RKO (cell line): ENCODE results near the gene UXS1.

Experiments
- DNase-seq: peaks from one replicate; pipeline ENCODE4 v3.0.0-alpha.2; 2016; ENCODE audit warnings: low spot score

Gene UXS1

DNA sequence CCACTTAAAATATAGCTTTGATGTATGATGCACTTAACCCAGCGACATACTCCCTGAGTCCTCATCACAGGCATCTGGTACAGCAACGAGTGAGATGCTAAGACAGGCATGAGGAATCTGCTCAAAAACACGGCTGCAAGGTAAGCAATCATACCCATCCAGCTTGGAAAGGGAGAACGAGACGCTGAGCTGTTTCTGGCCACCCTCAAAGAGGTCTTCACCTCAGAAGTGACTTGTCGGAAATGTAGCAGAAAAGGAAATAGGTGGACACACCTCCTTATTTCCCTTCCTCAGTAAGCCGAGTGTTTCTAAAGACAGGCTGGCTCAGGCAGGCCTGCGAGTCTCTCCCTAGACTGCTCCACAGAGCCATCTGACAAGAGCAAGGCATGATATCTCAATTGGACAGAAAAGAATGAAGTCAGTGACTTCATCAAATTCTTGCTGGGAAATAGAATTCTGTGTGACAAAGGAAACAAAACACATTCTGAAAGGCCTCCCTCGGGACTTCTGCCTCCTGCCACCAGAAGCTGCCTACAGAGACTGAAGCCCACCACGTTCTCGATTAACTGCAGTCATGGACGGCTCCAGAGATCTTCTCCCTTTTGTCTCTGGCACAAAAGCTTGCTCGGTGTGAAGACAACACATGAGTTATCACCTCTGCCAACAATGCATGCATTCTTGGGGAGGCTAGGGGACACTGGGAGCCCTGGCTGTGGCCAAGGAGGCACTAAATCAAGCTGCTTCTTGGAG, 84.3 kb downstream of the UXS1 start:
- no peak for DNase-seq

DNA sequence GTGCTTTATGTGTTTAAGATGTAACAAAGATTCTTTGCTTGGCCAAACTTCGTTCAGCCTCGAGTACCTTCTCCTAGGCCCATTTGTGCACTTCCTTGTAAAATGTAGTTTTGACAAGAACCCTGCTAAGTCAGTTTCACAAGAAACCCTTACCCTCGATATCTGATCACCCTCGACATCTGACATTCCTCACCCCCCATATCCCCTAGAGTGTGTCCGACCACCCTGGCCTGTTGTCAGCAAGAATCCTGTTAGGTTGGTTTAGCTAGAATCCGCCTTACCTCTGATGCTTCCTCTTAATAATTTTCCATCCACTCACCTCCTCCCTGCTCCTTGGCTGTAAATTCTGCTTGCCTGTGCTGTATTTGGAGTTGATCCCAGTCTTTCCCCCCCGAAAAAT, 85.3 kb downstream of the UXS1 start:
- DNase-seq = no peak

DNA sequence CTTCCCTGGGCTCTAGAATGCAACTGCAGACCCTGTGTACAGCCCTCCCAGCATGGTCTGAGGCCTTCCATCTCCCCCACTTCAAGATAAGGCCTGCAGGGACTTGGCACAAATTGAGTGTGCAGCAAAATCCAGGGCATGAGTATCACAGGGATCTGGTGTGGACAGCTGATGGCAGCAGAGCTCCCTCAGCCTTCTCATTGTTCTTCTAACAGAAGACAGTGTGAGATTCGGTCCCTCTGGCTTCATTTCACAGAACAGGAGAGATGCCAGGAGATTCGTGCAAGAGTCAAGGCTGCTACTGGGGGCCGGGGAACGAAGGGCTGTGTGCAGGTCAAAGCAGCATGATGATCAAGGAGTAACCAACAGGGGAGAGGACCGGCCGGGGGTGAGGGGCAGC, 85.8 kb downstream of the UXS1 start:
- no peak for DNase-seq

DNA sequence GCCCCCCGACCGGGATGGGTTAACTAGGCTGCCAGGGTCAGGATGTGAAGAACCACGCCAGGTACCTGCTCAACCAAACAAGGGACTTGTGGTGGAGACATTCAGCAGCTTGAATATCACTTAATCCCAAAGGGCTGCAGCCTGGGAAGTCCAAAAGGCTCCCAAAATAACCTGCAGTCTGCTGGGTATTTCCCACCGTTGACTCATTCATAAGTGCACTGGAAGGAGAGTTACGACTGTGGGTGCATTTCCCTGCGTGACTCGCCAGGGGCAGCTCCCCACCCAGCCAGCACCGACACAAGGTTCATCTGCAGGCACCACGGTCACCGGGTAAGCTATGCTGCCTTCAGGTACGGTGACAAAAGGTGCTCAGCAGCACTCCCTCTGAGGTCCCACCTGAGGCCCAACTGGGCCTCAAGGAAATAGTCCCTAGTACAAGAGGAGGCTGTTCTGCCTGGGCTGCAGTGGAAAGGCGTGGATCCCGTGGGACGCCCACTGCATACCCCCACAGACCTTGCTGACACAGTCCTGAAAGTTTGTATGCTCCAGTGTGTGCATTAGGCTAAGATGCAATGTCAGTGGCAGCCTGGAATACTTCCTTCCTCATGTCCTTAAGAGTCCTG, 86.5 kb downstream of the UXS1 start:
- DNase-seq = no peak

DNA sequence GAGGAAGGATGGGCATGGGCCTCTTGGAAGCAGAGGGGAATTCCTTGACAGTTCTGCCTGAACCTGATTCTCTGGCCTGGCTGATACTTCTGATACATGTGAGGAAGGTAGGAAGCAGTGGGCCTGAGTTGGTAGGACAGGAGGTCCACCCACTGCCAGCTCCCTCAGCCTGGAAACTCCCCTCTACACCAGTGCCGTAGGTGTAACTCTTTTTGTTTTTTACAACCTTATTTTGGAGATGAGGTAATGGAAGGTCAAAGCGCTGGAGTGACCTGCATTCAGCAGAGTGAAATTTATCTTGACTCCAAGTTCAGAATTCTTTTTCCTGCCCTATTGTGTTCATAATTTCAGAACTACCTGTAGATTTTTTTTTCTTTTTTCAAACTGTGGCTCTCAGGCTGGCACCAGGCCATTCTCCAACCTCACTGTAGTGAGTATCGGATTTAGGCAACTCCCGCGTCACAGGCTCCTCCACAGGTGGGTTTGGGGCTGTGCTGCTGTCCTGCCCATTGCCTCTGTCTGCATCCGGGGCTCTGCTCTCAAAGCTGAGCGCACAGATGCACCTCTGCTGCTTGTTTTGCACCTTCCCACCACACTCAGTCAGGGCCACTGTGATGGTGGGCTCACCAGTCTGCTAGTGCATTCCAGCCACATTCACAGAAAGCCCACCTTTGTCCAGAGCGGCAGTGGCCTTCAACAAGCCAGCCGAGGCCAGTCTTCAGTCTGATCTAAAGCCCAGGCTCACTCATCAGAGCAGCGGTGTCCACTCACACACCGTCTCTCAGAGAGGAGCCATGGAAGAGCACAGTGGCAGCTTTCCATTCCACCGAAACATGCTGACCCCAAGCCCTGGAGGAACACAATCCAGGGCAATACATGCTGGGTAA, 87.2 kb downstream of the UXS1 start:
- no peak for DNase-seq

DNA sequence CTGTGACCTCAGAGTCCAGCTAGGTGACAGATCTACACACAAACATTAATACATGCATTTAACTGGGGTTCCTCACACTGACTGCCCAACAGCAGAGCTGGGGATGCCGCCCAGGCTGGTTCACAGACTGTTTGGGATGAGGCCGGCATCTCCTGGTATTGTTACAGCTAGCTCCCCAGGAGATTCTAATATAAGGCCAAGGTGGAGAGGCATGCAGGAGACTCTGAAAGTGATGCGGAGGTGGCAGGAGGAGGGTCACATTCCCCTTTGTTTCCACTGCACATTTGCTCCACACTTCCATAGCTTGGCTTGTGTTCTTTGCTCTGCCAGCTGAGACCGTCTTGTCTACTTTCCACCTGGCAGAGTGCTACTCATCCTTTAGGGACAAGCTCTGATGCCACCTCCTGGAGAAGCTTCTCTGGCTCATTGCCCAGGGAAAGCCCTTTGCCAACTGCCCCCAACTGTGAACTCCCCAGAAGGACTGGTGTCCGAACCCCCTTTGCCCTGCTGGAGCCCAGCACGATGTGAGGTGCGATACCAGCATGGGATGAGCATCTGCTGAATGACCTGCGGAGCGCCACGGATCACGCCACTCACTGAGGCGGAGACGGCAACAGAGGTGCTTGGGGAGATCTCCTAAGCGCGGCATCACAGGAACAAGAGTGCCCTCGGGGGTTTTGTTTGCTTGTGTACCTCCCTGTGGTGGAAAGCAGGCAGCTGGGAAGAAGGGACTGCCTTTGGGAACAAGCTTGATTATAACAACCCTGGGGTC, 88.8 kb downstream of the UXS1 start:
- DNase-seq = no peak

DNA sequence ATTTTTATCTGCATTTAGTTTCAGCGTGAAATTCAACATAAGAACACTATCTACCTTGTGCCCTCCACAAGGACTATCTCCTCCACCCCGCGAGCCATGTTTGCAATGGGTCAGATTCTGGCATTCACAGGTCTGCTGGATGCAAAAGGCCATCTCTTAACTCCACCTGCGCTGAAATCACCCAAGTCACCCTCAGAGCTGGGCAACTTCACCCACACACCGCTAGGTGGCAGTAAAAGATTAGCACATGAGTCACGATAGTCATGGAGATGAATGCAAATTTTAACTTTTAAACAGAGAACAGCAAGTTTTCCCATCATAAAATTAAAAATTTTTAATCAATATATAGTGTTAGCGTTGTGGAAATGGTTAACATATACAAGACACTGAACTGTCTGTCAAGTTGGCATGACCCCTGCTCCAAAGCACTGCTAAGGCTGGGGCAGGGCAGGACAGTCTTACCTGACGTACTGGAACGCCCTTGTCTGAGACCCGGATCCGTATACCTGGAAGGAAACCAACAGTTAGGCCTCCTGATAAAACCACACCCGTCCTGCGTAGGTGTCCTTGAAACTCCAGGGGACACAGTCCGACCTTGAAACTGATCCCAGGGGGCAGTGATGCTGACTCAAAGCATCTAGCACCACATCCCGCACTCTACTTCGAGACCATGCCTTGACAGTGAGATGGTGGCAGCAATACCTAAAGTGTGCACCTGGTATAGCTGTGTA, 89.6 kb downstream of the UXS1 start:
- DNase-seq = peak; percentile 68

DNA sequence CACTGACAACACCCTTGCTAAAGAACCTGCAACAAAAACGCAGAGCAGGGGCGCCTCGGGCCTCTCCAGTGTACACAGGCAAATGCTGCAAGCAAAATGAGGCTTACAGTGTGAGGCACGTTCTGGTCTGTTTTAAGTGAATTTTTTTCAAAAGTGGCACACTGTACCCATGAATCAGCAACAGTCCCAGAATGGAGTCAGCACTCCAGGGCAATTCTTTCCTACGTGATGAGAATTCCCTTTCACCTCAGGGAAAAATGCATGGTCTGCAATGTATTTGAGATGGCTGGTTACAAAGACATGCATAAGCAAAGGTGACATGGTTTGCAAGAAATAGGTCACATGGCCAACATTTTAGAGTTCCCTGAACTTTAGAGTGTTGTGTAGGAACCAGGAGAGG, 94.4 kb downstream of the UXS1 start:
- no peak for DNase-seq

DNA sequence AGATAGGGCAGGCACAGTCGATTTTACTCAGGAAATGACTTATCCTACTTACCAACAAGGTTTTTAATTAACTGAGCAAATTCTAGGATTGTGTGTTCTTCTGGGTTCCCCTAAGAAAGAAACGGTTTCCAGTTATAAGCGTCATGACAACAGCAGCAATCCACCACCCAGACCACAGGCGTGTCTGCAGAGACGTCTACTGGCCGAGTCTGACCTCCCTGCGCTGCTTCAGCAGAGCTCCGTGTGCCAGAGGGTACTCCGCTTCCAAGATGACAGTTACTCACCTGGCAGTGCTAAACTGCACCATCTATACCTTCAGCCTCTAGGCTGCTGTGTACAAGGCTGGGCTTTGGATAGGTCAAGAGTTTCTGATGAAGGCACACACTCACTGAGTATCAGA, 95.4 kb downstream of the UXS1 start:
- no peak for DNase-seq

DNA sequence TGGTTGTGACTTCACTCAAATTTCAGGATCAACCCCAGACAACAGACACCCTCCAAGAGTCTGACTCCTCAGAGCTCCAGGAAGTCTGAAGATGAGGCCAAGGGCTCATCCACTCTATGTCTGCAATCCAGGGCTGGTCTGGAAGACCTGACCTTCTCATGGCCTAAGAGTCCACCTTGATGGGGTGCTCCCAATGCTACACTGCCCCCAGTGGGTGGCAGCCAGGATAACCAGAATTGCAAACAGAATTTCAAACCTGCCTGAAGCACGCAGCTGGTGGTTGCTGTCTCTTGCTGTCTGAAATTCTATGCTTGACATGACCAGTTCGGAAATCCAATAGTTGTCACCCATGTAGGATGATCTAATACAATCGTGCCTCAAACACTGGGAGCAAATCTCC, 96.0 kb downstream of the UXS1 start:
- DNase-seq = no peak

DNA sequence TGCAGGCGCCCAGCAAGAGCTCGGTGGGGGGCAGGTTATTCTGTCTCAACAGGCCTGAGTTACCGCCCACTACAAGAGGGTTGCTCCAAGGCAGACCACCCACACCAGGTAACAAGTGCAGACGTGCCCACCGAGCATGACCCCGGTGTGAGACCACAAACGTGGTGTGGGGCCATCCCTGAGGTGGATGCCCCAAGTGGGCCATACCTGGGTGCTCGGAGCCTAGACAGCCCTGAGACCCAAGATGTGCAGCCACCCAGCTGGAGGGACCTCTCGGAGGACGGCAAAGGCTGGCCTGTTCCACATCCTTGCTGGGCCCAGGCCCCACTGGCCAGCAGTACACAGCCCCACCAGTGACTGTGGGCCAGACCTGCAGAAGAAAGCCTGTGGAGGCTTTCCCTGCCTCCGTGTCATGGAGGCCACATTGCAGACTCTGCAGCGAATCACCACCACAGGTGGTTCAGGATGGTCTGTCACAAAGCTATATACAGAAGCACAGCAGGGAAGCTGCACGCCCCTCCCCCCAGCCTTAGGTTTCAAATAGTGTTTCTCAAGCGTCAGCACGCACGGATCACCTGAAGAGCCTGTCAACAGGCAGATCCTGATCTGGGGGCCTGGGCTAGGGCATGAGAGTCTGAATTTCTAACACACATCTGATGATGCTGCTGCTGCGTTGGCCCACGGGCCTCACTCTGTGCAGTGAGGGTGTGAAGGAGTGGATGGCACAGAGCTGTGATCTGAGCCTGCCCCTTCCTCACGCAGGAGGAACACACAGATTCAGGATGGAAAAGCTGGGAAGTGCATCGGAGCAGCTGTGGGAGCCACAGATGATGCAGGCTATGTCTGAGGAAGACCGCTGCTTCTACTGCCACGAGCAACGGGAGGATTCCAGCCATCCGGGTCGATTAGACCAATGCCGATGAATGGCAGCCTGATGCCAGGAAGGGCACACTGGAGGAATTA, 96.8 kb downstream of the UXS1 start:
- no peak for DNase-seq

DNA sequence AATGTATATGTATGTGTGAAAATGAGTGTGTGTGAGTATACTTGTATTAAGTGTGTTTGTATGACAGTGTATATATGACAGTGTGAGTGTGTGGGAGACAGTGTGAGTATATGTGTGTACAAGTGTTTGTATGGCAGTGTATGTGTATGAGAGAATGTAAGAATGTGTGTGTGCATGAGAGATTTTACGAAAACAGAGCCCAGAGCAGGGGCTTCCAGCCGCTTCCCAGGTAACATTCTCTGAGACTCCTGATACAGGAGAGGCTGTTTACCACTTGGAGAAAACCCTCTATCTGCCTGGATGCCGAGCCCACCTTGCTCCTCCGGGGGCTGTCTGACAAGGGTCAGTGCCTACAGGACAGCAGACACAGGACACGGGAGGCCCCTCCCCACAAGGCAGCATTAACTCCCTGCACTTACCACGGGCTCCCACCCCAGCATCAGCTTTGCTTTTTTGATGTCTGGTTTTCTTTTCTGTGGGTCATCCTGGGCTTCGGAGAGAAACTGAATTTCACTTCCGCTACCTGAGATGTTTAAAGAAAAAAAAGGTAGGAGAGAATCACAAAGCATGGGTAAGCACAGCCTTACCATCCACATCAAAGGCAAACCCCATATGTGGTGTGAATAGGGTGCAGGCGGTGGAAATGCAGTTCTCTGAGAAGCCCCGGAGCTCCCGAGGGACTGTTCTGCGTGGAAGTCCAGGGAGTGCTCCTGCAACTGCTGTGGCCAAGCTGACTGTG, 97.6 kb downstream of the UXS1 start:
- no peak for DNase-seq

DNA sequence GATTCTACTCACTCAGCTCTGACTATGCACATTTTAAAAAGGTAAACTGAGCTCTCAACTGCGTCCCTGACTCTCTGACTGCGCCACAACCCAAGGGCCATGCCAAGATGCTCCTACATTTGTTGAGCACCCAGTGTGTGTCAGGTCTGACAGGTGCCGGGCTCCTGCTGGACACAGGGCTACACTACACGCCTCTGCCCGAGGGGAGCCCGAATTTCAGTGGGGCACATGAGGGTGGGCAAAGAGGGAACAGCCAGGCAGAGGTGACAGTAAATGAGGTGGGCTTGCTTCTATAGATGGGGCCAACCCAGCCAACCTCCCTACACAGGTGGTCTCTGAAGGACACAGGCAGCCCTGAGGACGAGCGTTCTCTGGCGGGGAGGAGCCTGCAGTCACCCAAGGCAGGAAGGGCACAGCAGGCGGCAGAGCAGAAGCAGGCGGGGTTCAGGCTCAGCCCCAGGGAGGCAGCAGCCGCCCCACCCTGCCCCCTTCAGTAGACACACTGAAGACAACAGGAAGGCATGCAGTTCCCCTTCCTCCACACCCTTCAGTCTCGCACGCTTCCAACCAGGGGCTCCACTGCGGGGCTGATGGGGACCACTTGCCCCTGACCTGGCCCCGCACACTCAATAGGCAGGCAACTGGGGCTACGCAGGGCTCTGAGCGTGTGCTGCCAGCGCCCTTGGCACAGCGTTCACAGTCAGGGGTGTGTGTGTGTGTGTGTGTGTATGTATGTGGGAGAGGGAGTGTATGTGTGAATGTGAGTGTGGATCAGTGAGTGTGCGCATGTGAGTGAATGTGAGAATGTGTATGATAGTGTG, 98.4 kb downstream of the UXS1 start:
- no peak for DNase-seq

DNA sequence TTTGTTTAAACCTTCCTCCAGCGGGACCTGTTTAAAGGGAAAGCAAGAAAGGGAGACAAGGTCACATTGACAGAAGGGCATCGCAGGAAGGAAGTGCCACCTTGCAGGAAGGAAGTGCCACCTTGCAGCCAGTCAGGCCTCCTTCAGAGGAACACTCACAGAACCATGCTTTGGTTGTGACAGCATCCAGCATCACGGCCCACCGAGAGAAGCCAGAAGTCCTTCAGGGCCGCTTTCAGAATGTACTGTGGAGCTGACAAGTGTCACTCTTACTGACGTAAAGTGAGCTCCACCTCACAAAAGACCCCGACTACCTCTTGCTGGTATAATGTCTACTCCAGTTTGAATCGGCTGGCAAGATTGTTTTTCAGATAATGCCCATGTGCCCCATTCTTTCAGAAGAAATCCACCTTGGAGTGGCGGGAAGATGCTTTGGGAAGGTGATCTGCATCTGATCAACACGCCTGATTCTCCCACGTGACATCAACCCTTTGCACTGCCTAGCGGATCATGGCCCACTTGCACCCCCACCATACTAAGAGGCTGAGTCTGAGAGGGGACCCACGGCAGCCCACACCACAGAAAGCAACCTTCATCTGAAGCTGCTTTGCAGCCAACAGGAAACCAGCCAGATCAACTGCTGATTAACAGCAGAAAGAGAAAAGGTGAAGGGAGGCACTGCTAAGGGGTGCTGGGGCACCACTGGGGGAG, 99.8 kb downstream of the UXS1 start:
- DNase-seq = no peak

DNA sequence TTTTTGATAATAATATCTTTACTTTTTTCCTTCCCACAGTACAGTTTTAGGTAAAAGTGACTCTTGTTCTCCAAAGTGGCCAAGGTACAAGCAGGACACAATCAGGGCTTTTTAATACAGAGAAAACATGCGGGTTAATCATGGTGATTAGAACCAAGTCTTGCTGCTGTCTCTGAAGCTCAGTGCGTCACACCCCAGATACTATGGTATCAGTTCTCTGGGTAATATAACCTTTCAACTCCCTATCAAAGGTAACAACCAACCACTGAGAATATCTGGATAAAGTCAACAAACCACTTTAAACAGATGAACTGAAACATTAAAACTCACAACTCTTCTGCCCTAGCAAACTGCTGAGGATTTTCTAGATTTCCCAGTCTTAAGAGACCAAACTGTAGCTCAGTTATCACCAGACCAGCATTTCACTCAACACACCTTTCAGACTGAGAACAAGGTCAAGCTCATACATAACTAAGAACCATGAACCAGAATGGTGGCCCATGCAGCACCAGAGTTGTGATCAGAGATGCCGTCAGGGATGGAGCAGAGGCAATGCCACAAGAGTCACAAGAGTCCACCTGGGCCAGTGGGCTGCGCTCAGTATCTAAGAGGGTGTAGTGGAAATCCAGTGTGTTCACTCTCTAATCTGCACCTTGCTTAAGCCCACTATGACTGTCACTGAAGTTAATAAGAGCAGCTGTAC, 103.0 kb downstream of the UXS1 start:
- no peak for DNase-seq

DNA sequence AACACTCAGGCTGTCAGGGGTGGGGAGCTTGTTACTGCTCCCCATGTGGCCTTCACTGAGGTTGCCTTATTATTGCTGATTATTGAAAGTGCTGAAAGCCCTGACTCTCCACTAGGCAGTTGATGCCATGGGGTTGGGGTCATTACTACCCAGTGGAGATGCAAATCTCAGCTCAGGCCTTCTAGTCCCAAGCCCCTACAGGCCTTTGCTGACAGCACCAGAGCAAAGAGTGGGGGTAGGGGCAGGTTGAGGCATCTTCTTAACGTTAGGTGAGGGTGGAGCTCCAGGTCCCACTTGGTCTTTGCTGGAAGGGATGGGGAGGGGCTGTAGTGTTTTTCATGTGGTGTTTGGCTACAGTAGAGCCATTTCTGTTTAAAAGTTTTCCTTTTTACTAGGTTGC, 104.5 kb downstream of the UXS1 start:
- no peak for DNase-seq

DNA sequence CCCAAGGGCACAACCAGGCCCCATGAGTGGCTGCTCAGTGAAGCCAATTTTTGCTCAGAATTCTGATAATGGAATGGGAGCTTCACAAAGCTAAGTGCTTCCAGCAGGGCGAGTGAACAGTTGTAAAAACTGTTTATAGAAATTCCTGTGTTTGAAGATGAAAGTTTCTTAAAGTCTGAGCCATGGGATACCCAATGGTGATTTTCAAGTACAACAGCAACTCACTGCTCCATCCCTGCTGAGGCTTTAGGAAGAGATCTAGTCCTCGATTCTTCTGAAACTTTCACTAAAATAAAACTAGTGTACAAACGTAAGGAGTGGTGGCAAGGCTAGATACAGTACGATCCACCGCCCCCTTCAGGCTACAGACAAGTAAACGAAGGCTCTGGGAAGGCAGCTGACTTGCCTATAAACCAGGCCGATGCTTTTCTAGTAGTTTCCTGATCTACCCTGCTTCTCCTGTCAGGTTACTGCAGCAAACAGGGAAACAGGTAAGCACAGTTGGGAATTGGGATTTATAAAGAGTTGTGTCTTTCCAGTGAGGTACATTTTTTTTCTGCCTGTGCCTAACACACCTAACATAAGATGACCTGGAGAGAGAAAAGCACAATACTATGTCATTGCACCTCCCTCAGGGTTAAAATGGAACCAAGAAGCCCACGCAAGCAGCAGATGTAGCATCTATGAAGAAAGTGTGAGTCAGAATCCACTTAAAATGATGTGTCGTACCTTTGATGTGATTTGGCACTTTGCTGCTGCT, 108.7 kb downstream of the UXS1 start:
- DNase-seq = peak; percentile 5
